ENCODE data around the gene MYH14. TPM values are rescaled to one million over a fixed set of nuclear protein-coding genes. Genes with fewer than 3 reads are reported as not detected.

MYH14 gene
- total RNA-seq, 1 donor from 2014 or later = 0.59 TPM

DNA sequence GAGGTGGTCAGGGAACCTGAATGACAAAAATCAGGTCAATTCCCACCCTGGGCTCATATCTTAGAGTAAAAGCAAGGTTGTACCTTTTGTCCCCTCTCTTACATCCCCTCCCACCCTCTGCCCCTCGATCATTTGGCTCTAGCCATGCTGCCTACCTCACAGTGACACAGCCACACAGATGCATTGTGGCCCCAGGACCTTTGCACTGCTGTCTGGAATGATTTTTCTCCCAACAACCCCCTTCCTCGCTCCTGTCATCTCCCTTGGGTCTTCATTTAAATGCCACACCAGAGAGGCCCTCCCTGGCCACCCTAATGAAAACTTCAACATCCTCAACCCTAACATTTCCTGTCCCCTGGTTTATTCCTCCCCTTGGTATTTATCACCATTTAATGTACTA, 4.3 kb downstream of the MYH14 start:
- Mint-ChIP-seq H3K27ac (ENCODE audit: unreplicated experiment) (no peak overlapping the region), H3K4me3 (ENCODE audit: unreplicated experiment) (no peak overlapping the region), H3K27me3 (ENCODE audit: unreplicated experiment) (peaks cover 2% of the 10 kb centered on the region), H3K36me3 (ENCODE audit: unreplicated experiment) (no peaks in the 10 kb centered on the region), H3K9me3 (ENCODE audit: unreplicated experiment) (peaks cover 5% of the 10 kb centered on the region), H3K4me1 (ENCODE audit: low read depth, unreplicated experiment) (no peaks in the 10 kb centered on the region)
- TF ChIP-seq, protein P1, sequence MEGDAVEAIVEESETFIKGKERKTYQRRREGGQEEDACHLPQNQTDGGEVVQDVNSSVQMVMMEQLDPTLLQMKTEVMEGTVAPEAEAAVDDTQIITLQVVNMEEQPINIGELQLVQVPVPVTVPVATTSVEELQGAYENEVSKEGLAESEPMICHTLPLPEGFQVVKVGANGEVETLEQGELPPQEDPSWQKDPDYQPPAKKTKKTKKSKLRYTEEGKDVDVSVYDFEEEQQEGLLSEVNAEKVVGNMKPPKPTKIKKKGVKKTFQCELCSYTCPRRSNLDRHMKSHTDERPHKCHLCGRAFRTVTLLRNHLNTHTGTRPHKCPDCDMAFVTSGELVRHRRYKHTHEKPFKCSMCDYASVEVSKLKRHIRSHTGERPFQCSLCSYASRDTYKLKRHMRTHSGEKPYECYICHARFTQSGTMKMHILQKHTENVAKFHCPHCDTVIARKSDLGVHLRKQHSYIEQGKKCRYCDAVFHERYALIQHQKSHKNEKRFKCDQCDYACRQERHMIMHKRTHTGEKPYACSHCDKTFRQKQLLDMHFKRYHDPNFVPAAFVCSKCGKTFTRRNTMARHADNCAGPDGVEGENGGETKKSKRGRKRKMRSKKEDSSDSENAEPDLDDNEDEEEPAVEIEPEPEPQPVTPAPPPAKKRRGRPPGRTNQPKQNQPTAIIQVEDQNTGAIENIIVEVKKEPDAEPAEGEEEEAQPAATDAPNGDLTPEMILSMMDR (IDR thresholded peaks at IDR 0.05; ENCODE audit: partially characterized antibody, unreplicated experiment) = no peak
- DNase-seq = no peak

DNA sequence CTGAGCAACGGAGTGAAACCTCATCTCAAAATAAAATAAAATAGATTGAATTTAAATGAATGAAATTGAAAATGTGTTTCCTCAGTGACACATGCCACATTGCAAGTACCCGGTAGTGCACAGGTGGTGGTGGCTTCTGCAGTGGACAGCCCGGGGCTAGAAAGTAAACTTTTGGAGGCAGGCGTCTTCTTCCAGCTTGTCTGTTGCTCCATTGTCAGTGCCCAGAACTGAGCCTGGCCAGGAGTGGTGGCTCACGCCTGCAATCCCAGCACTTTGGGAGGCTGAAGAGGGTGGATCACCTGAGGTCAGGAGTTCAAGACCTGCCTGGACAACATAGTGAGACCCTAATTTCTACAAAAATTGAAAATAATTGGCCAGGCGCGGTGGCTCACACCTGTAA, 5.7 kb downstream of the MYH14 start:
- H3K36me3 Mint-ChIP-seq (ENCODE audit: unreplicated experiment) = no peaks in the 10 kb centered on the region
- TF ChIP-seq, protein P1 (IDR thresholded peaks at IDR 0.05; ENCODE audit: partially characterized antibody, unreplicated experiment) = no peak
- no peak overlapping the region for H3K27ac Mint-ChIP-seq (ENCODE audit: unreplicated experiment)
- H3K27me3 Mint-ChIP-seq (ENCODE audit: unreplicated experiment) = peaks cover 2% of the 10 kb centered on the region
- peaks cover 5% of the 10 kb centered on the region for H3K9me3 Mint-ChIP-seq (ENCODE audit: unreplicated experiment)
- DNase-seq = no peak
- no peak overlapping the region for H3K4me3 Mint-ChIP-seq (ENCODE audit: unreplicated experiment)
- H3K4me1 Mint-ChIP-seq (ENCODE audit: low read depth, unreplicated experiment) = no peaks in the 10 kb centered on the region

DNA sequence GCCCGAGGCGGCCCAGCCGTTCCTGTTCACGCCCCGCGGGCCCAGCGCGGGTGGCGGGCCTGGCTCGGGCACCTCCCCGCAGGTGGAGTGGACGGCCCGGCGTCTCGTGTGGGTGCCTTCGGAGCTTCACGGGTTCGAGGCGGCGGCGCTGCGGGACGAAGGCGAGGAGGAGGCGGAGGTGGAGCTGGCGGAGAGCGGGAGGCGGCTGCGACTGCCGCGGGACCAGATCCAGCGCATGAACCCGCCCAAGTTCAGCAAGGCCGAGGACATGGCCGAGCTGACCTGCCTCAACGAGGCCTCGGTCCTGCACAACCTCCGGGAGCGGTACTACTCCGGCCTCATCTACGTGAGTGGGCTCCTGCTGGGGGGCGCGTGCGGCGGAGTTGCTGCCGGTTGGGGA, 7.0 kb downstream of the MYH14 start:
- H3K4me3 Mint-ChIP-seq (ENCODE audit: unreplicated experiment) = no peak overlapping the region
- DNase-seq = no peak
- TF ChIP-seq, protein P1 (IDR thresholded peaks at IDR 0.05; ENCODE audit: partially characterized antibody, unreplicated experiment) = no peak
- peaks cover 2% of the 10 kb centered on the region for H3K27me3 Mint-ChIP-seq (ENCODE audit: unreplicated experiment)
- peaks cover 5% of the 10 kb centered on the region for H3K9me3 Mint-ChIP-seq (ENCODE audit: unreplicated experiment)
- no peaks in the 10 kb centered on the region for H3K4me1 Mint-ChIP-seq (ENCODE audit: low read depth, unreplicated experiment)
- no peaks in the 10 kb centered on the region for H3K36me3 Mint-ChIP-seq (ENCODE audit: unreplicated experiment)
- no peak overlapping the region for H3K27ac Mint-ChIP-seq (ENCODE audit: unreplicated experiment)

DNA sequence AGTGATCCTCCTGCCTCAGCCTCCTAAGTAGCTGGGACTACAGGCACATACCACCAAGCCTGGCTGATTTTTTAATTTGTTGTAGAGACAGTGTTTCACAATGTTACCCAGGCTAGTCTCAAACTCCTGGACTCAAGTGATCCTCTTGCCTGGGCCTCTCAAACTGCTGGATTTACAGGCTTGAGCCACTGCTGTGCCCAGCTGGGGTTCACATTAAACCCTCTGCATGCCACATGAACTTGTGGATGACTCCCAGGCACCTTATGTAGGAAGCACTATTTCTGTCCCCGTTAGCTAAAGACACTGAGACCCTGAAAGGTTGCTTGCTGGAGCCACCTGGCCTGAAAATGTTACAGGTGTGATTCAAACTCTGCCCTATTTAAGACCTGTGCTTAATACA, 10.5 kb downstream of the MYH14 start:
- Mint-ChIP-seq H3K27ac (ENCODE audit: unreplicated experiment) (no peak overlapping the region), H3K9me3 (ENCODE audit: unreplicated experiment) (peaks cover 1% of the 10 kb centered on the region), H3K4me1 (ENCODE audit: low read depth, unreplicated experiment) (no peaks in the 10 kb centered on the region), H3K36me3 (ENCODE audit: unreplicated experiment) (no peaks in the 10 kb centered on the region), H3K4me3 (ENCODE audit: unreplicated experiment) (no peak overlapping the region), H3K27me3 (ENCODE audit: unreplicated experiment) (no peaks in the 10 kb centered on the region)
- TF ChIP-seq, protein P1 (IDR thresholded peaks at IDR 0.05; ENCODE audit: partially characterized antibody, unreplicated experiment) = no peak
- no peak for DNase-seq

DNA sequence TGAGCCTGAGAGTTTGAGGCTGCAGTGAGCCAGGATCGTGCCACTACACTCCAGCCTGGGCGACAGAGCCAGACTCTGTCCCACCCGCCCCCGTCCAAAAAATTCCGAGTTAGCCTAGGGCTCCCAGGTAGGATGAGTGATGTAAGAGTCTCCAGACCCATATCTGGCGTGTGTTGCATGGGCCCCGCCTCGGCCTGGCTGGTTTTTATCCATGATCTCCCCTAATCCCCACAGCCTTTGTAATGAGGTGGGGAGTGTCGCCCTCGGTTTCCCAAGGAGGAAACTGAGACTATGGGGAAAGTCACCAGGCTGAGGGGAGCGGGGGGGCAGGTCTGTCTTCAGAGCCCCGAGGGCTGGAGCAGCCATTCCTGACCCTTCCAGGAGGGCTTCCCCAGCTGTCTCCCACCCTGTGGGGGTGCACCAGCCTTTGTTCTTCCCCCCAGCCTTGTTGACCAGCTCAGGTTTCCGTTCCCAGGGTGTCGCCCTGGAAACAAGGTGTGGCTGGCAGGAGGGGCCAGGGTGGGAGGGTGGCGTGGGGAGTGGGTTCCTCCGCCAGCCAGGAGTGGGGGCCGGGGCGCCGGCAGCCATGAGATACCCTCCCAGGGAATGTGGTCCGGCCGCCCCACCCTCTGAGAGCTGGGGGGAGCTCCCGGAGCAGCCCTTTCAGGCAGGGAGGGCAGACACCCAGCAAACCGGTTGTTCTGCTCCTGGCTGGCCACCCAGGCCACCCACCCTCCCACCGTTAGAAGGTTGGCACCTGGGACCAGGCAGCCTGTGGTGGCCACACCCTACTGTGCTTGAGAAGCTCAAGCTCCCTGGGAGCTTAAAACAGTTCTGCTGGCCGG, 11.5 kb downstream of the MYH14 start:
- DNase-seq = no peak
- no peaks in the 10 kb centered on the region for H3K27me3 Mint-ChIP-seq (ENCODE audit: unreplicated experiment)
- TF ChIP-seq, protein P1 (IDR thresholded peaks at IDR 0.05; ENCODE audit: partially characterized antibody, unreplicated experiment) = no peak
- no peaks in the 10 kb centered on the region for H3K9me3 Mint-ChIP-seq (ENCODE audit: unreplicated experiment)
- no peaks in the 10 kb centered on the region for H3K36me3 Mint-ChIP-seq (ENCODE audit: unreplicated experiment)
- H3K4me3 Mint-ChIP-seq (ENCODE audit: unreplicated experiment) = no peak overlapping the region
- no peak overlapping the region for H3K27ac Mint-ChIP-seq (ENCODE audit: unreplicated experiment)
- H3K4me1 Mint-ChIP-seq (ENCODE audit: low read depth, unreplicated experiment) = no peaks in the 10 kb centered on the region

All from glutamatergic neuron (in vitro differentiated cells).